GM19468 (cell line): ENCODE measurements around the gene CES2.
"Not testable (repeated sequence)": the region's sequence is repeated elsewhere in the genome, so short reads cannot be mapped to it uniquely, and the experiment has no call there.

Experiments used
- ATAC-seq: cut with Tn5 transposase; IDR thresholded peaks from one replicate; pipeline ENCODE4 v1.9.1; 2021; ENCODE audit warnings: mild to moderate bottlenecking, moderate library complexity, moderate number of reproducible peaks; ENCODE audit not compliant: unreplicated experiment; ENCODE audit errors: extremely low read depth

CES2 gene

DNA sequence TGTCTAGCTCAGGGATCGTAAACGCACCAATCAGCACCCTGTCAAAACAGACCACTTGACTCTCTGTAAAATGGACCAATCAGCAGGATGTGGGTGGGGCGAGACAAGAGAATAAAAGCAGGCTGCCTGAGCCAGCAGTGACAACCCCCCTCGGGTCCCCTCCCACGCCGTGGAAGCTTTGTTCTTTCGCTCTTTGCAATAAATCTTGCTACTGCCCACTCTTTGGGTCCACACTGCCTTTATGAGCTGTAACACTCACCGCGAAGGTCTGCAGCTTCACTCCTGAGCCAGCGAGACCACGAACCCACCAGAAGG, 39.6 kb downstream of the CES2 start:
- ATAC-seq: not testable (repeated sequence)

DNA sequence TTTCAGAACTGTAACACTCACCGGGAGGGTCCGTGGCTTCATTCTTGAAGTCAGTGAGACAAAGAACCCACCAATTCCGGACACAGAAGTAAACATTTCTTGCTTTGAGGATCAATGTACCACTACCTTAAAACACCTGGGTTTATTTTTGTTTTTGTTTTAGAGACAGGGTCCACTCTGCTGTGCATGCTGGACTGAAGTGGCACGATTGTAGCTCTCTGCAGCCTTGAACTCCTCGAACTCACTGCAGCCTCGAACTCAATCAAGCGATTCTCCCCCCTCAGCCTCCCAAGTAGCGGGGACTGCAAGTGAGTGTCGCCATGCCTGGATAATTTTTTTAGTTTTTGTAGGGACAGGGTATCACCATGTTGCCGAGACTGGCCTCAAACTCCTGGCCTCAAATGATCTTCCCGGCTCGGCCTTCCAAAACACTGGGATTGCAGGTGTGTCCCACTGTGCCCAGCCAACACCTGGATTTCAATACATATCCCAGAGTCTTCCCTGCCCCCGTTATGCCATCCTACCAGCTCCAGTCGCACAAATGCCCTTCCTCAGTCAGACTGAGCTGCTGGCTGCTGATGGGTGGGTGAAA, 40.1 kb downstream of the CES2 start:
- ATAC-seq: no peak

DNA sequence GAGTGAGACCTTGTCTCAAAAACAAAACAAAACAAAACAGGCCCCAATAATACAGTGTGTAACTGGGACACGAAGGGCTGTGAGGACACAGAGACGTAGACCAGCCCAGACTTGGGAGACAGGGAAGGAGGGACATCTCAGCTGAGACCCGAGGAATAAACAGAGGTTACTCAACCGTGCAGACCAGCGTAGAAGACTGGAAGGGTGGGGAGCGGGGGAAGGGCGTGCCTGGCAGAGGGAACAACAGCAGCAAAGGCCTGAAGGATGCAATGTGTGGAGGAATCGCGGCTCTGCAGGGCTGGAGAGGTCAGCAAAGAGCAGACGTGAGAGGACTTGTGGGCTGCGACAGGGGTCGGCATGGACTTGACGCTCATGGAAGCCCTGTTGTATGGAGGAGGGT, 41.4 kb downstream of the CES2 start:
- no peak for ATAC-seq

DNA sequence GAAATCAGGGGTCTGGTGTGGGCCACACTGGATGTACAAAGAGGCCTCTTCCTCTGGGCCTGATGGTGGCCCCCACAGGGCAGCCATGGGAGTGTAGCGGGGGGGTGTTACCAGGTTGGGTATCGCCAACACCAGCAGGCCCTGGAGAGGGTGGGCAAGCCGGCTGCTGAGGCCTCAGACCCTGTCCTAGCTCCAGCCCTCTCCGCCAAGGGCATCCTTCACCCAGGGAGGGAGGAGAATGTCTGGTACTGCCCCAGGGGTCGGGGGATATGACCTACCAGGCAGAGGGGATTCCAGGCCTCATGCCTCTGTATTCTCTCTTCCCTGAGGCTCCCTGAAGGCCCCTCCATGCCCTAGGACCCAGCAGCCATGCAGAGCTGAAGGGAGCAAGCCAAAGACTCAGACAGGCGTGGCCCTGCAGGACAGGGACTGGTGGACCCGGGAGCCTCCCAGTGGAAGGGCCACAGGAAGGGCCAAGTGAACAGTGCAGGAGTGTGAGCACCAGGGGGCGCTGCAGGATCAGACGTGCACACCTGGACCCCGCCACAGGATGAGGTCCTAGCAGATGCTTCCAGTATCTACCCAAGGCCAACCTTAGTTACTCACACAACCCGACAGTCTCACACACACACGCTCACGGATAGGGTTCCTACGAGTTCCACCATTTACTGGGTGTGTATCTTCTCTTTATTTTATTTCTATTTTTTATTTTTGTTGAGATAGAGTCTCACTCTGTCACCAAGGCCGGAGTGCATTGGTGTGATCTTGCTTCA, 42.2 kb downstream of the CES2 start:
- ATAC-seq: no peak

DNA sequence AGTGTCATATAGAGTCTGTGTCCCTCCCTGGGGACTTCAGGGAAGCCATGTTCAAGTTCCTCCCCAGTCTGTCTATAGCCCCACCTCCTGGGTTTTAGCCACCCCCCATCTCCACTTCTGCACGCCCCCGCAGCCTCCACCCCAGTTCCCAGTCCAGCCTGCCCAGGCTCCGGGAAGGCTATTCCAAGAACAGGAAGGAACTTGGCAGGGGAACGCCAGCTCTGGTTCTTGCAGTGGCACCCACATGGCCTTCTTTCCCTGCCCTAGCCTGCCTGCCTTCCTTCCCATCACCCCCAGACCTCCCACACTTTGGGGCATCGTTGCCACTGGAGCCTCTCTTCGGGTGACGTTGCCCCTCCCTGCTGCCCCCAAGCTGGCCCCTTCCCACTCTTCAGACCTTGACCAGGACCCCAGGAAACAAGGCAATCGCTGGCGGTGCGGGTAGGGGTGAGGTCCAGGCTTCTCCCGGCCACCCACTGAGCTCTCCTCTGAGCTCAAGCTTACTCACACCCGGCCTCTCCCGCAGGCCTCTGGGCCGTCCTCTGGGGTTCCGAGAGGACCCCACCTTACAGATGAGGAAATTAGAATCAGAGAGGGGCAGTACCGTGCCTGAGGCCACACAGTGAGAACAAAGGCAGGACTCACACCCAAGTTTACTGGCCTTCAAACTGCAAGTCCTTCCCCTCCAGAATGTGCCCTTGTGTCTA, 43.8 kb downstream of the CES2 start:
- ATAC-seq: no peak

DNA sequence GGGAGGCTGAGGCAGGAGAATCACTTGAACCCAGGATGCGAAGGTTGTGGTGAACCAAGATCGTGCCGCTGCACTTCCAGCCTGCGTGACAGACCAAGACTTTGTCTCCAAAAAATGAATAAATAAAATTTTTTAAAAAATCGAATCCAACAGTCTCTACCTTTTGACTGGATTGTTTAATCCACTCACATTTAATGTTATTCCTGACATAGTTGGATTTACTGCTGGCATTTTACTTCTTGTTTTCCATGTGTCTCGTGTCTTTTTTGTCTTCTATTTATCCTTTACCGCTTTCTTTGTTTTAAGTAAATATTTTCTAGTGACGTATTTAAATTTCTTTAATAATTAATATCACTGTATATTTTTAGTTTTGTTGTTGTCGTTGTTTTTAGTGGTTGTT, 47.7 kb downstream of the CES2 start:
- no peak for ATAC-seq

DNA sequence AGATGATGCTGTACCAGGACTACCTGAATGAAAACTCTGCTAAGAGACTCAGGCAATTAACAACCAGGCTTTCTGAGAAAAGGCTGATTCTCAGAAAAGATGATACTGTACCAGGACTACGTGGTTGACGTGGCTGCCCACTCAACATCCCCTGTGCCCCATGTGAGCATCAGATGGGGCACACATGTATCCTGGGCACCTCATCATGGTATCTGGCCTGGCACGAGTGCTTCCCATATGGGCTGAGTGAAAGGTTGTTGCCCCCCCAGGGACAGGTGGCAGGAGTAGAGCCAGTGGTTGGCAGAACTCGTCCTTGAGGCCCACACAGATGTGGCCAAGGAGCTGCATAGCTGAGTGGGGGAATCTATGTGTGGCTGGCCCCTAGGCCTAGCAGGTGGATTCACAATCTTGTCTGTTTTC, 49.6 kb downstream of the CES2 start:
- ATAC-seq: no peak

DNA sequence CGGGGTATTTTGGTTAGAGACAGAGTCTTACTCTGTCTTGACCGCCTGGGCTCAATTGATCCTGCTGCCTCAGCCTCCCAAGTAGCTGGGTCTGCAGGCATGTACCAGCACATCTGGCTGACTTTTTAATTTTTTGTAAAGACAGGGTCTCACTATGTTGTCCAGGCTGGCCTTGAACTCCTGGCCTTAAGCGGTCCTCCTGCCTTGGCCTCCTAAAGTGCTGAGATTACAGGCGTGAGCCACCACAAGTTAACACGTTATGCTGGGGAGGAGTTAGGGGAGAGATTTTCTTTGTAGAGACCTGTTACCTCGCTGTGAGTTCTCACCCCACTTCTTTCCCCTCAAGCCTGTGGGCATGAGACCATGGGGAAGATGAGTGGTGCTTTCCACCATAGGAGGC, 51.2 kb downstream of the CES2 start:
- ATAC-seq: no peak

DNA sequence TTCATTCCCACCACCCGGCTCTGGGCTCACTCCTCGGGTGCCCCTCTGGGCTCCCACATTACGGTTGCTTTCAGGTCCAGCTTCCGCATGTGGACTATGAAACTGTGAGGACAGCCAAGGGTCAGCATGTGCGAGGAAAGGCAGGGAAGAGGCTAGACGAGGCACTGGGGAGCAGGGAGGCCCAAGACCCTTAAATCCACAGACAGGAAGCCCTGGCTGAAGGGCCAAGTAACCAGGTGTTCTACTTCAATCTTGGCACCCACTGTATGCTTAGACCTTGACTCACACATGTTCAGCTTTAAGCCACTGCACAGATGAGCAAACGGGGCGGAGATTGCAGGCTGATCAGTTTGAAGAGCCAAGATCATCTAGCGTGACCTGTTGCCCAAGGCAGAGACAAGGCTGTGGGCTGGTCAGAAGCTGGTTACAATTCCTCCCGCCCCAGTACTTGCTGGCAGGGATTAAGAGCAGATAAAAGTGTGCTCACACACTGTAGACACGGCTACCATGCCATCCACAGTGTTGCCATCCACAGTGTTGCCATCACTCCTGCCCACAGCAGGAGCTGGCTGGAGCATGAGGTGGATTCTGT, 53.0 kb downstream of the CES2 start, which contains the start of gene CES4A:
TSS of gene CES4A (plus strand) at position 393 of the 592 bp plus-strand sequence. CDS start at position 577, 184 bp downstream.
- ATAC-seq: no peak

DNA sequence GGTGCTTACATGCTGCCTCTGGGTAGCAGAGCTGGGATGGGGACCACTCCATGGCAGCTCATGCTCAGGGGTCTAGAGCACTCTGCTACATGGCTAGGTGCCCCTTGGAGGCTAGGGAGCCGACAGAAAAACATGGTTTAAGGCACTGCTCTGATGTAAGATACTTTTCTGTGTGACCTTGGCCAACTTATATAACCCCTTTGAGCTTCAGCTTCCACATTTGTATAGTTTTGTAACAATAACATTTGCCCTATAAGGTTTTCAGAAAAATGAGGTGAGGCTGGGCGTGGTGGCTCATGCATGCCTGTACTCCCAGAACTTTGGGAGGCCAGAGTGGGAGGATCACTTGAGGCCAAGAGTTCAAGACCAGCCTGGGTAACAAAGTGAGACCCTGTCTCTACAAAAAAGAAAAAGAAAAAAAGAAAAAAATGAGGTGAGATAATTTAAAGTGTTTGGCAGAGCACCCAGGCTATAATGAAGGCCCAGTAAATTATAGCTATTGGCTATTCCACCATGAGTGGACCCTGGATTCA, 56.3 kb downstream of the CES2 start:
- no peak for ATAC-seq

DNA sequence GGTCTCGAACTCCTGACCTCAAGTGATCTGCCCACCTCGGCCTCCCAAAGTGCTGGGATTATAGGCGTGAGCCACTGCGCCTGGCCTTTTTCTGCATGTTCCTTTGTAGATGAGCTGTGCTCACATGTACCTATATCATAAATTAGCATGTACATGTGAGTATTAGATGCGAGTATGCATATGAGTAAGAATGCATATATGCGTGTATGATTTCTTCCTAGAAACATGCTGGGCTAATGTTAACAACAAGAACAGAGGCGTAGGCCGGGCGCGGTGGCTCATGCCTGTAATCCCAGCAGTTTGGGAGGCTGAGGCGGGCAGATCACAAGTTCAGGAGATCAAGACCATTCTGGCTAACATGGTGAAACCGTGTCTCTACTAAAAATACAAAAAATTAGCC, 58.2 kb downstream of the CES2 start:
- ATAC-seq: not testable (repeated sequence)
